GM21360 (cell line): ENCODE measurements around the gene TMED1.
"Not testable (repeated sequence)": the region's sequence is repeated elsewhere in the genome, so short reads cannot be mapped to it uniquely, and the experiment has no call there.

Experiments used
- ATAC-seq: cut with Tn5 transposase; IDR thresholded peaks from one replicate; pipeline ENCODE4 v1.9.1; 2021; ENCODE audit warnings: mild to moderate bottlenecking, moderate library complexity; ENCODE audit not compliant: unreplicated experiment

Gene TMED1, protein sequence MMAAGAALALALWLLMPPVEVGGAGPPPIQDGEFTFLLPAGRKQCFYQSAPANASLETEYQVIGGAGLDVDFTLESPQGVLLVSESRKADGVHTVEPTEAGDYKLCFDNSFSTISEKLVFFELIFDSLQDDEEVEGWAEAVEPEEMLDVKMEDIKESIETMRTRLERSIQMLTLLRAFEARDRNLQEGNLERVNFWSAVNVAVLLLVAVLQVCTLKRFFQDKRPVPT

DNA sequence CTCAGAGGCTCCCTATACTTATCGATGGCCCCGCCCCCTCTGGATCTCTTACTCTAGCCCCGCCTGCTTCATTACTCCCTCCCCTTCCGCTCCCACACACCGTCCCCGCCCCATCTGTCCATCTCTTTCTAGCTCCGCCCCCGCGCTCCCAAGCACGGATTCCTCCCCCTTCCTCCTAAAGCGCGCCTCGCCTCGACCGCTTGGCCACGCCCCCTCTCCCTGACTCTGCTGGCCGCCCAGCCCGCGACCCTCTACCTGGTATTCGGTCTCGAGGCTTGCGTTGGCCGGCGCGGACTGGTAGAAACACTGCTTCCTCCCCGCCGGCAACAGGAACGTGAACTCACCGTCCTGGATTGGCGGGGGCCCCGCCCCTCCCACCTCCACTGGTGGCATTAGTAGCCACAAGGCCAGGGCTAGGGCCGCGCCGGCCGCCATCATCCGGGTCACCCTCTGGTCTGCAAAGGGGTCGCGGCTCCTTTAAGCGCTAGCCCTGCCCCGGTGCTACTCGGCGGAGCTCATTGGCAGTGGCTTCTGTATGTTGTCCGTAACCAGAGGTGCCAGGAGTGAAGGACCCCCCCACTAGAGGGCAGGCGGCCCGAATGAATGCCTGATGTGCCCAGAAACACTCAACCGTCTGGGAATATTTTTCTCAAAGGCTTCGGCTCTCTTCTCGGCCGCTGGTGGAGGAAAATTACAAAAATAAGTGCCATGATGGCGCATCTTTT is at the start of gene TMED1:
Gene TMED1, minus strand, starts transcription at position 459 of the 725 bp plus-strand sequence. Its CDS starts 21 bp downstream, at position 438.
- peak; percentile 76 for ATAC-seq

DNA sequence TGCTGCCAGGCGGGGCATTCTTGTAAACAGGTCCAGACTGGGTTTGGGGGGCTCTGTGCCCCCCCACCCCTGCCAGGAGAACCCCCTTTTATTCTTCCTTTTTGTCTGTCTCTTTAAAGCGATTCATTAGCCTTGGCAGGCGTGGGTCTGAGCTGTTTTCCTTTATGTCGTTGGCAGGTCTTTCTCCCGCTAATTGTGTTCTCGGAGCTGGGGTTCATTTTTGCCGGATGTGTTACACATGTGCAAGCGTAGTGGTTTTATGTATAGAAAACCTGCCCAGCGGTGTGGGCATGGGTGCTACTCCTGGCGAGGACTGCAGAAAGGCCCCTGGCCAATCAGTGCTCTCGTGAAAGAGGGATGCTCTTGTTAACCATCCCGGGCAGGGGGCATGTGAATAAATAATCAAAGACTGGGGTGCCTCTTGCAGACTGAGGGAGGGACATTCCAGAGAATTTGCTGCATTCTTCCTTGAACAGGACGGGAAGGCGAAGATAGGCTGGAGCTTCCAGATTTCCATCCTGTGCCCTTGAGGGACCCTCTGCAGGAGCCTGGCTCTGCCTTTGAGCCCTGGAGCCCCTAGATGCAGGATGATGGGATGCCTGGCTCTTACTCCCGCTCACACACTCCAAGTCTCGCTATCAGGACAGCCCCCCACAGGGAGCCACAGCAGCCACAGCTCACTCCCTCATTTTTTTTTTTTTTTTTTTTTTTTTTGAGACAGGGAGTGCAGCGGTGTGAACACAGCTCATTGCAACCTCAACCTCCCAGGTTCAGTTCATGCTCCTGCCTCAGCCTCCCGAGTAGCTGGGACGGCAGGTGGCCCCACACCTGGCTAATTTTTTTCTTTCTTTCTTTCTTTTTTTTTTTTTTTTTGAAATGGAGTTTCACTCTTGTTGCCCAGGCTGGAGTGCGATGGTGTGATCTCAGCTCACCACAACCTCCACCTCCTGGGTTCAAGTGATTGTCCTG is 49.5 kb upstream of the TMED1 start:
- no peak for ATAC-seq

DNA sequence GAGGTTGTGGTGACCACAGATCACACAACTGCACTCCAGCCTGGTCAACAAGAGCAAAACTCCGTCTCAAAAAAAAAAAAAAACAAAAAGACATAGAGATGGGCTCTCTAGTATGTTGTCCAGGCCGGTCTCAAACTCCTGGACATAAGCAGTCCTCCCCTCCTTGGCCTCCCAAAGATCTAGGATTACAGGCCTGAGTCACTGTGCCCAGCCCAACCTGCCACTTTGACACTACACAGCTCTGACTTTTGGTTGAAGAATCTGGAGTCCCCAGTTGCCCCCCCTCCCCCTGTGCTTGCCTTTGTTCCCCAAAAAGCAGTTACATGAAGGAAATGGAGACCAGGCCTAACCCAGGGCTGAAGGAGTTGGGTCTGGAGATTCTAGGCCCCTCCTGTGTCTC is 48.3 kb upstream of the TMED1 start:
- ATAC-seq = no peak

DNA sequence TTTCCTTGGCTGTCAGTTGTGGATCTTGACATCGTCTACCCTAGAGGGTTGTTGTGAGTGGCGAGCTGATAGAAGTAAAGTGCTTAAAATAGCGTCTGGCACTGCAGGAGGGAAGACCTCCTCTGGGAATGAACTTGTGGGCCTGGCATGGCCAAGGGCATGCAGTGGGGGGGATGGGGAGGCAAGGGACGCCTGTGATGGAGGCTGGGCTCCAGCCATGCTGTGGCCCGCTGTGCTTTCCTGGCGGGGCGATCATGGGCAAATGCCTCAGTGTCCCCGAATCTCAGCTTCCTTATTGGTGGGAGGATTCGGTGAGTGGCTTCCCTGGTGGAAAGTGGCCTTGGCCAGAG is 46.1 kb upstream of the TMED1 start:
- no peak for ATAC-seq

DNA sequence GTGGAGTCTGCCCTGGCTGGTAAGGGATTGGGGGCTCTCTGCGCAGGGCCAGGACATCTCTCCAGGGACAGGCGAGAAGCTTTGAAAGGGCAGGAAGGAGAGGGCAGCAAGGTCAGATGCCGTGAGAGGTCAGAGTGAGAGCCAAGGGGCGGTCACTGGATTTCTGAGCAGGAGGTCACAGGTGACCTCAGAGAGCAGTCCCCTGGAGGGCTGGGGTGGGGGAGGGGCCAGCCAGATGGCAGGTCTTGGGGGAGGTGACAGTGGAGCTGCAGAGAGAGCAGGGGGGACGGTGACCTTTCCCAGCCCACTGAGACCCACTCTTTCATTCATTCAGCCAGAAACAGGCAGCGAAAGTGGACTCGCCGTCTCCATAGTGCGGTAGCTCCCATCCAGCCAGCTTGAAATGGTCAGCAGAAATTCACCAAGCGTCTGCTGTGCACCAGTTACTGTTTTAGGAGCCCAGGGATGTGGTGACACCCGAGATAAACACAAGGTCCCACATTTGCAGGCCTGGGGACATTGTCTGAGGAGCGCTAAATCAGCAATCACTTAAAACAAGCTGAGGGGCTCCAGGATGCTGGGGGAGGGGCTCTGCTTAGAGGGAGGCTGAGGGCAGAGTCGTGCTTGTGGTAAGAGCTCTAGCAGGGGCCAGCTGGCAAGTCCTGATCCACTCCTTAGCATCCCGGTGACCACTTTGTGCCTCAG is 45.5 kb upstream of the TMED1 start:
- no peak for ATAC-seq

DNA sequence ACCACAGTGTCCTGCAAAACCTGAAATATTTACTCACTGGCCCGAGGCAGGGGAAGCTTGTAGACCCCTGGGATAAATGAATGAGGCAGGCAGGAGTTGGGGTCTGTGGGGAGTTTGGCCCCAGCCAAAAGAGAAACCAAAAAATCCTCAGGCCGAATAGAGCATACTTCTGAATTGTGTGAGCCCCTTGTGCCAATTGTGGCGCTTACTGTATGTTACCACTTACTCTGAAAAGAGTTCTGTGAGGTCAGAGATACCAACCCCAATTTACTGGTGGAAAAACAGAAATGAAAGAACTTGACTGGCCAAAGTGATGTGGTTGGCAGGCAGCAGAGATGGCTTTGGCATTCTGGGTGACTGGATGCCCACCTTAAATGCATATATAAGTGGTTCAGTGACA is 42.2 kb upstream of the TMED1 start:
- ATAC-seq = no peak

DNA sequence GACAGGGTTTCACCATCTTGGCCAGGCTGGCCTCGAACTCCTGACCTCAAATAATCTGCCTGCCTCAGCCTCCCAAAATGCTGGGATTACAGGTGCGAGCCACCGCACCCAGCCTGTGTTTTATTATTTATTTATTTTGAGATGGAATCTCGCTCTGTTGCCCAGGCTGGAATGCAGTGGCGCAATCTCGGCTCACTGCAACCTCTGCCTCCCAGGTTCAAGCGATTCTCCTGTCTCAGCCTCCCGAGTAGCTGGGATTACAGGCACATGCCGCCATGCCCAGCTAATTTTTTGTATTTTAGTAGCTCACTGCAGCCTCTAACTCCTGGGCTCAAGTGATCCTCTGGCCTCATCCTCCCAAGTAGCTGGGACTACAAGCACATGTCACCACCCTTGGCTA is 41.6 kb upstream of the TMED1 start:
- ATAC-seq = not testable (repeated sequence)

DNA sequence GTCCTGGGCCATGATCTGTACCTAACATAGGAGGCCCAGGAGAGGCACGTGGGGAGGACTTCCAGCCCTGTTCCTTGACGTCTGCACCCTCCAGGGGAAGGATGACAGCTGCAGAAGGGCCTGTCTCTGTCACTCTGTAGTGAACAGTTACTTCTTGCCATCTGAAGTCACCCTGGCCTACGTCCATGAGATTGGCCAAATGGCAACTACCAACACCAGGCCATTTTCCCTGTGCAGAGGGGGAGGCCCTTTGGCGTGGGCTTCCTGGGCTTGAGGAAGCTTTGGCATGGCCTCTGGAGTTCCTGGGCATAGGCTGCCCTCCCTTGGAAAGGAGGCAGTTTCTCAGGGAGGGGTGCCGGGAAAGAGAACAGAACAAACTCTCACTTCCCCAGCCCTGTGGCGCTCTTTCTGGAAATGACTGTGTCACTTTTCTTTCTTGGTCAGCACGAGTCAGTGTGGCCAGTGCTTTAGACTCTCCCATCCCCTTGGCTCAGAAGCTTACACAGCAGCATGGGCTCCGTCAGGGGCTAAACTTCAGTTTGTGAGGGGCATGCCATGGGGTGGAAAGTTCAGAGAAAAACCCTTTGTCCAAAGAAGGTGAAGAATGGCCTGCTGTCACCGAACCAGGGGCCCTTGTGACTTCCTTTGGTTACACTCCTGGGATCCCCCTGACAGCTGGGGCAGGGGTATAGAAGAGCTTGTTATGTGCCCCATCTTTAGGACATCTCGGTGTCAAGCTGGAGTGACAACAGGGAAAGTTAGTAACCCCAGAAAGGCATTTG is 40.6 kb upstream of the TMED1 start:
- peak; percentile 38 for ATAC-seq

DNA sequence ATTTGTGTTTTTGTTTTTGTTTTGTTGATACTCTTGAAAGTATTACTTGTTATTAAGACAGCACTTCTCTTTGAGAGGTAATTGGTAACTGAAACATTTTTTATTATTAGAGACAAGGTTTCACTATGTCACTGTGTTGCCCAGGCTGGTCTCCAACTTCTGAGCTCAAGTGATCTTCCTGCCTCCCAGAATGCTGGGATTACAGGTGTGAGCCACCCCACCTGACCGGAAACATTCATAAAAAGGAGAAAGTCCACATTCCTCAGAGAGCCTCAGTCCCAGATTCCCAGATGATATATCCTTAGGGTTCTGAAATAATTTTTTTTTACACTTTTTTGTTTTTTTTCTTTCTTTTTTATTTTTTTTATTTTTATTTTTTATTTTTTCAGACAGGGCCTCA is 38.0 kb upstream of the TMED1 start:
- no peak for ATAC-seq

DNA sequence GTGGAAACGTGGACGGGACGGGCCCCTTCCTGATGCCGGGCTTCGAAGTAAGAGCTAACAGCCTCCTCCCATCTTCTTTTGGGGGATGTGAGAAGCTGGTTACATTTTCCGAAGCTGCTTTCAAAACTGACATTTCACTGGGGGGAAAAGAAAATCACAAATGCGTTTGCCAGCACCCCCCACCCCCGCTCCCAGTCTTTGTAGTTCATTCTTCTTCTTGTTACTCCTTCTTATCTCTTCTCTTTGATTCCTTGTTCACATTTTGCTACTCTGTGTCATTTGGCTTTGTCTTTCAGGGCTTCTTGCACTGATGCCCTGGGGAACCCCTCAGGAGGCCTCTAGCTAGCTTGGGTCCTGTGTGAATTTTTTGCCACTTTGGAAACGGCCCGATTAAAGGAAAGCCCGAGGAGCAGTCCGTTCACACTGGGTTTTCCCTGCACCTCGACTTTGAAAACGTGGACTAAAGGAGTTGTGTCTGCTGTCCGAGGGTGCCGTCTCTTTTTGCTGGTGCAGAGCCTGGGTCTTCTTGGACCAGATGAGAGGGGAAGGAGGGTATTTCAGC is 36.6 kb upstream of the TMED1 start:
- ATAC-seq = no peak

DNA sequence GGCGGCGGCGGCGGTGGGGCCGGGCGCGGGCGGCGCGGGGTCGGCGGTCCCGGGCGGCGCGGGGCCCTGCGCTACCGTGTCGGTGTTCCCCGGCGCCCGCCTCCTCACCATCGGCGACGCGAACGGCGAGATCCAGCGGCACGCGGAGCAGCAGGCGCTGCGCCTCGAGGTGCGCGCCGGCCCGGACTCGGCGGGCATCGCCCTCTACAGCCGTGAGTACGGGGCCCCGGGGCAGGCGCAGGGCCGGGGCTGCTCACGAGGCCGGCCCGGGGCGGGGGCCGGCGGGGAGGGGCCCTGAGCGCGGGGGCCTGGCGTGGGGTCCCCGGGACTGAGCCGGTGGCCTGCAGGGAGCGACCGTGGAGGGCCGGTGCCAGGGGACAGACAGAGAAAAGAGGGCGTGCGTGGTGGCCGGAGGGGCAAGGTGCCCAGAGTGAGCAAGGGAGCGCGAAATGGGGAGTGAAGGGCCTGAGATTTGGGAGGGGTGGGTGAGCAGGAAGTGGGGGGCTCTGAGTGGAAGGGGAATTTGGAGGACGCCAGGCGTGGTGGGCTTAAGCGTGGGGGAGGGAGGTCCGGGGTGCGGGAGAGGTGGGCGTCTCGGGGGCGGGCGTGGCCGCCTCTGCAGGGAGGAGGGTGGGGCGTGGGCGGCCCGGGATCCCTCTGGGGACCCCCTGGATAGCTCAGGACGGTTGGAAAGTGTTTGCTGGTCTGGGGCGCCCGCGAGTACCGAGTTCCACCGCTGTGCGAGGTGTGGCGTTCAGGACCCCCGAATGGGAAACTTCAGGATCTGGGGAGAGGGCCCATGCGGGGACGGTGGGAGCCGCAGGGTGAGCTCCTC is 35.9 kb upstream of the TMED1 start:
- peak; percentile 5 for ATAC-seq

DNA sequence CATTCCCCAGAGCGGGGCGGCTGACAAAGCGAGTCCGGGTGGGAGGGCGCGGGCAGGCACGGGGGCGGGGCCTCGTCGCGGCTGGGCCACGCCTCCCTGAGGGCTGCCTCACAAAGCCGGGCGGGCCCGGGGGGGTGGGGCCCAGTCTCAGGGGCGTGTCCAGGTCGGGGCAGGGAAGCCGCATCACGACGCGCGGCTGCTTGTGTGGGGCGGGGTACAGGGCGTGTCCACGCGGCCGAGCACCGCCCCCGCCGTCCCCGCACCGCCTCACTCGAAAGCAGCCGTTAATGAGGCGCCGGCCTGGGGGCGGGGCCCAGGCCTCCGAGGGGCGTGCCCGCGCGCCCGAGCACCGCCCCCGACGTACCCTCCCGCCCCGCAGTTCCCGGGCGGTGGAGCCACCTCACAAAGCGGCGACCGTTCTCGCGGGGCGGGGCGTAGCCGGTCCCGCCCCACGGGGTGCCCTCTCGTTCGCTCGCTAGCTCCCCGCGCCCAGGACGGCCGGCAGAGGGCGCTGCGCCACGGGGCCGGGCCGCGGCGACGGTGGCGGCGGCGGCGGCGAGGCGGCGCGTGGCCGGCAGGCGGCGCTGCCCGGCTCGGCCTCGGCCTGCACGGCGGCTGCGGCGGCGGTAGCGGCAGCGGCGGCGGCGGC is 35.1 kb upstream of the TMED1 start, which contains the start of gene CARM1:
Gene CARM1, plus strand, starts transcription at position 599 of the 649 bp plus-strand sequence. CDS start 150 bp downstream, outside the sequence.
- peak; percentile 68 for ATAC-seq

DNA sequence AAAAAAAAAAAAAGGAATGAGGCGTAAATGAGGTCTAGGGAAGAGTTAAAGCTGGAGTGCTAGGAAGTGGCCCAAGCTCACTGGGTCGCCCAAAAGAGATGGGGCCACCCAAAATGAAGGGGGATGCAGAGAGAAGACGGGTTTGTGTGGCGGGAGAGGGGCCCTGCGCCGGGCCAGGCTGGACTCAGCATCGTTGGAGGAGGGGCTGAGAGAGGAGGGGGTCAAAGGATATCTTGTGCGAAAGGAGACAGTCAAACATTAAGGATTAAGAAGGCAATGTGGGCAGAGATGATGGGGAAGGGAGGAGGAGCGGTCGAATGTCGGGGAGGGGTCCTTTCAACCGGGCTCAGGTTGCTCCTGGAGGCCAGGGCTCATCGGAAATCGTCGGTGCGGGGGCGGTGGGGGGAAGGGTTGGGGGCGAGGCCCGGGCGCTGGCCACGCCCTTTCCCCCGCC is 34.5 kb upstream of the TMED1 start:
- no peak for ATAC-seq

DNA sequence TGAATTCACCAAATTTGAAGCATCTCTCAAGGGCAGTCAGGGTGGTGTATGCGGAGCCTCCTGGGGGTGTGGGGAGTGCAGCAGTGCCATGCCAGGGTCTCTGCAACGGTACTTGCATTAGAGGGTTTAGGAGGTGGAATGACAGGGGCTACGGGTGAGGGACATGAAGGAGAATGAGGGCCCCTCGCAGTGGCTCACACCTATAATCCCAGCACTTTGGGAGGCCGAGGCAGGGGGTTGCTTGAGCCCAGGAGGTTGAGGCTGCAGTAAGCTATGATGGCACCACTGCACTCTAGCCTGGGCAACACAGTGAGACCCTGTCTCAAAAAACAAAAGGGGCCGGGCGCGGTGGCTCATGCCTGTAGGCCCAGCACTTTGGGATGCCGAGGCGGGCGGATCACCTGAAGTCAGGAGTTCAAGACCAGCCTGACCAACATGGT is 33.9 kb upstream of the TMED1 start:
- not testable (repeated sequence) for ATAC-seq

DNA sequence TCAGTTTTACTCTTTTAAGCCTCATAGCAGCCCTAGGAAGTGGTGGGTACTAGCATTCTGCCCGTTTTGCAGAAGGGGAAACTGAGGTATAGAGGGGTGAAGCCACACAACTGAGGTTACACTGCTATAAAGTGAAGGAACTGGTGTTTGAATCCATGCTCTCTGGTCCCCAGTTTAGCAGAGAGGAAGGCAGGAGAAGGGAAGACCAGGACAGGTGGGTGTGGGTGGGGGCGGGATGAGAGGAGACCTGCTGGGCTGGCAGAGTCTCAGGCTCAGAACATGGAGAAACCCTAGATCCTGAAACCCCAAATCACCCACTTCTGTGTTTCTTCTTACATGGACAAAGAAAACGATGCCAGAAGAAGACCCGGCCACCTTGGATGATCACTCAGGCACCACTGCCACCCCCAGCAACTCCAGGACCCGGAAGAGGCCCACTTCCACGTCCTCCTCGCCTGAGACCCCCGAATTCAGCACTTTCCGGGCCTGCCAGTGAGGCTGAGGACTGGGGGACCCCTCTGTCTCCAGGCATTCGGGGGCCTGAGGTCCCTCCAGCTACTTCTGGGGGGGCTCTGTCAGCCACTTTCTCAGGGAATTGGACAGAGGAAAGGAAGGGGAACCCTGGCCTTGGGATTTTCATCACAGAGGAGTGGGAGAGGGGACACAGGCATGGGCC is 33.0 kb upstream of the TMED1 start:
- ATAC-seq = no peak

DNA sequence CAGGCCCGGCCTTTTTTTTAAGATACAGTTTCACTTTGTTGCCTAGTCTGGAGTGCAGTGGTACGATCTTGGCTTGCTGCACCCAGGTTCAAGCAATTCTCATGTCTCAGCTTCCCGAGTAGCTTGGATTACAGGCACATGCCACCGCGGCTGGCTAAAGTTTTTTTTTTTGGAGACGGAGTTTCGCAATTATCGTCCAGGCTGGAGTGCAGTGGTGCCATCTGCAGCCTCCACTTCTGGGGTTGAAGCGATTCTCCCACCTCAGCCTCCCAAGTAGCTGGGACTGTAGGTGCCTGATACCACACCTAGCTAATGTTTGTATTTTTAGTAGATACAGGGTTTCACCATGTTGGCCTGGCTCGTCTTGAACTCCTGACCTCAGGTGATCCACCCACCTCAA is 30.5 kb upstream of the TMED1 start:
- ATAC-seq = no peak

DNA sequence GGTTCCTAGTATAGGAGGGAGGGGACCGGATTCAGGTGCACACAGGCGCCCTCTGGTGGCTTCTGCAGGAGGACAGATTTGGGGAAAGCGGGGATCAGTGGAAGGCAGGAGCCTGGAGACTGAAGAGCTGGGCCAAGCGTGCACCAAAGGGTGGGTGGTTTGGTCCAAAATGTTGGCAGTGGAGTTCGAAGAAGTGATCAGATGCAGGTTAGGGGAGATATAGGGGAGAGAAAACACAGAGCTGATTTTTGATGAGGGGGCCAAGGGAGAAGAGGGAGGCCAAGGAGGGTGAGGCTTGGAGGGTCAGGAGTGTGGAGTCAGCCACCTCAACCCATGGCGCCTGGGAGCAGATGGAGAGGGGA is 28.5 kb upstream of the TMED1 start:
- ATAC-seq = no peak
